Bronchial epithelial cell (primary cell): ENCODE results near the gene CTDSPL2. TPM values are rescaled to one million over a fixed set of nuclear protein-coding genes. Genes with fewer than 3 reads are reported as not detected.

Experiments used
- DNase-seq: peaks from one replicate; pipeline ENCODE4 v3.0.0-alpha.2; 2010; ENCODE audit warnings: low read depth
- FAIRE-seq: peaks from 2 replicates; lab custom pipeline; 2011; peaks lifted over from hg19 to GRCh38; lab: Jason Lieb, UNC
- H3K27me3 ChIP-seq: 2 replicates; pipeline ENCODE4 v1.5.1; 2011; ENCODE audit warnings: low read length; ENCODE audit not compliant: control insufficient read depth, insufficient read depth
- H3K36me3 ChIP-seq: 2 replicates; pipeline ENCODE4 v1.5.1; 2011; ENCODE audit warnings: low read length; ENCODE audit not compliant: control insufficient read depth, insufficient read depth
- H3K4me3 ChIP-seq: 2 replicates; pipeline ENCODE4 v1.5.1; 2011; ENCODE audit warnings: mild to moderate bottlenecking, low read depth, low read length, control low read depth
- total RNA-seq: library from RNA; depleted of rRNA; stranded (reverse); fragments of >200 nt; gene quantifications from 2 replicates; pipeline ENCODE4 v1.2.1, GENCODE V29; 2014
- TF ChIP-seq, protein P1 (sequence below): IDR thresholded peaks from 2 replicates; pipeline ENCODE4 v1.5.1; 2011; ENCODE audit warnings: mild to moderate bottlenecking, moderate library complexity, low read length, control low read depth, inconsistent platforms; ENCODE audit not compliant: insufficient read depth, severe bottlenecking

Gene CTDSPL2
- total RNA-seq, 1 donor from 2014 or later = 49.0 TPM

DNA sequence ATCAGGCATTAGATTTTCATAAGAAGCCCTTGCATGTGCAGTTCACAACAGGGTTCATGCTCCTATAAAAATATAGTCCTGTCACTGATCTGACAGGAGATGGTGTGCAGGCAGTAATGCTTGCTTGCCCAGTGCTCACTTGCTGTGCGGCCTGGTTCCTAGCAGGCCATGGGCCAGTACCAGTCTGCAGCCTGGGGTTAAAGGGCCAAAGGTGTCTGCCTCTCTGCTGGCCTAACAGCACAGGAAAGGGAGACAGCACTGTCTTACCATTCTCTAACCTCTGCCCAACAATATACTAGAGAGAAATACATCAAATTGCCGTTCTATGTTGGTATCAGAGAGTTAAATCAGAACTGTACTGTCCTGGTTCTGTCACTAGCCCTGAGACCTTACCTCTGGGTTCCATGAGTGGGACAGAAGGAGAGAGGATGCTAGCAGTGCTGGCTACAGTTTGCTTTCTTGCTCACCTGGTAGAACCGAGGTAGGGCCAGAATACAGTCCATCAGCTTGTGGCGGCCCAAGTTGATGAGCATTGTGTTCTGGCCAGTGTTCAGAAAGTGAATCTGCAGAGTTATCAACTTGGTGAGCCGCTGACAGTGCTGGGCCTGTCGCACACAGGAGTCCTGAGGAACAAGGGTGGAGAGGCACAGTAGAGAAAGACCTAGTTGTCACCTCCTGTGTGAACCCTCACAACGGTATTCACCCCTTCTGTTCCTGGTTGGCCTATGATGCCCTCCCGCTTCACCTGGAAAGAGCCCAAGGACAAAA, 138.1 kb downstream of the CTDSPL2 start:
- TF ChIP-seq, protein P1, sequence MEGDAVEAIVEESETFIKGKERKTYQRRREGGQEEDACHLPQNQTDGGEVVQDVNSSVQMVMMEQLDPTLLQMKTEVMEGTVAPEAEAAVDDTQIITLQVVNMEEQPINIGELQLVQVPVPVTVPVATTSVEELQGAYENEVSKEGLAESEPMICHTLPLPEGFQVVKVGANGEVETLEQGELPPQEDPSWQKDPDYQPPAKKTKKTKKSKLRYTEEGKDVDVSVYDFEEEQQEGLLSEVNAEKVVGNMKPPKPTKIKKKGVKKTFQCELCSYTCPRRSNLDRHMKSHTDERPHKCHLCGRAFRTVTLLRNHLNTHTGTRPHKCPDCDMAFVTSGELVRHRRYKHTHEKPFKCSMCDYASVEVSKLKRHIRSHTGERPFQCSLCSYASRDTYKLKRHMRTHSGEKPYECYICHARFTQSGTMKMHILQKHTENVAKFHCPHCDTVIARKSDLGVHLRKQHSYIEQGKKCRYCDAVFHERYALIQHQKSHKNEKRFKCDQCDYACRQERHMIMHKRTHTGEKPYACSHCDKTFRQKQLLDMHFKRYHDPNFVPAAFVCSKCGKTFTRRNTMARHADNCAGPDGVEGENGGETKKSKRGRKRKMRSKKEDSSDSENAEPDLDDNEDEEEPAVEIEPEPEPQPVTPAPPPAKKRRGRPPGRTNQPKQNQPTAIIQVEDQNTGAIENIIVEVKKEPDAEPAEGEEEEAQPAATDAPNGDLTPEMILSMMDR = no peak
- DNase-seq = no peak
- no peak overlapping the region for H3K4me3 ChIP-seq
- no peaks in the 10 kb centered on the region for H3K27me3 ChIP-seq
- peaks cover 20% of the 10 kb centered on the region for H3K36me3 ChIP-seq
- FAIRE-seq = no peak

DNA sequence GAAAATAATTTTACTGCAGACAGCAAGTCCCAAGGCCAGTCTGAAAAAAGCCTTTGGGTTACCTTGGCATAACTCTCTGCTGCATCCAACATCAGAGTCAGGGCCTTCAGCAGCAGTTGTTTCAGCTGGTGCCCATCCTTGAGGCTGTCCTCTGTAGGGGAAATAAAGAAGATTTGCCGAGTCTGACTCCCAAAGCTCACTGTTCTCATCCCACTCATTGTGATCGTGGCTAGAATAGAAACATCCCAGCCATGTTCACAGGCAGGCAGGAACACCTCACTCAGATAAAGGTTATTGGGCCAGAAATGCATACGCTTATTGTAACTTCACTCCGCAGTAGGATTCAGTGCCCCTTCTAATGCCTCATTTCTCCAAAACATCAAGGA, 138.7 kb downstream of the CTDSPL2 start:
- DNase-seq (no peak), FAIRE-seq (no peak)
- Histone ChIP-seq H3K36me3 (peaks cover 20% of the 10 kb centered on the region), H3K4me3 (no peak overlapping the region), H3K27me3 (no peaks in the 10 kb centered on the region)
- TF ChIP-seq, protein P1 = no peak

- FAIRE-seq = no peak
- Histone ChIP-seq H3K4me3 (no peak overlapping the region), H3K36me3 (peaks cover 22% of the 10 kb centered on the region)
Observed at GRCh38 chr15:44568338-44568737, 140.9 kb downstream of the CTDSPL2 start.

GRCh38 chr15:44569316-44569715, 141.9 kb downstream of the CTDSPL2 start:
- no peak for FAIRE-seq
- H3K36me3 ChIP-seq = peaks cover 24% of the 10 kb centered on the region
- no peak overlapping the region for H3K4me3 ChIP-seq
- TF ChIP-seq, protein P1 = no peak
- DNase-seq = no peak
- no peaks in the 10 kb centered on the region for H3K27me3 ChIP-seq

More at GRCh38 chr15:44568338-44568737, 140.9 kb downstream of the CTDSPL2 start:
- TF ChIP-seq, protein P1 = no peak
- no peaks in the 10 kb centered on the region for H3K27me3 ChIP-seq
- DNase-seq = no peak

DNA sequence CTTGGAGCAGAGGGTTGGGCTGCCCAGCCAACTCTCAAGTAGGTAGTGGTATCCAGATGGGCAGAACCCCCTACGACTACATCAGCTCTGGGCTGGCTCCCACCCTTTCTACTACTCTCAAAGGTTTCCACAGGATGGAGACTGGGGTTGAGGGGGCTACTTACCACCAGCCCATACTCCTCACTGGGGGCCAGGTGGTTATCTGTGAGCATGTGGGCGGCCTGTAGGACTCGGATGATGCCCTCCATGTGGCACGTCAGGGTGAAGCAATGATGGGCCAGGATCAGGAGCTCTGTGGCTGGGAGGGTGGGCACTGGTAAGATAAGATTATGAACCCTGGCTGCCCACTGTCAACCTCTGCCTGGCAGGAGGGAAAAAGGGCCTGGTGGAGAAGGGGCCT, 142.9 kb downstream of the CTDSPL2 start:
- no peak for DNase-seq
- TF ChIP-seq, protein P1 = no peak
- H3K4me3 ChIP-seq = no peak overlapping the region
- peaks cover 24% of the 10 kb centered on the region for H3K36me3 ChIP-seq
- no peaks in the 10 kb centered on the region for H3K27me3 ChIP-seq
- FAIRE-seq = no peak
